Ovary (tissue), 9 donors: ENCODE measurements around the gene PKD1L1. TPM values are rescaled to one million over a fixed set of nuclear protein-coding genes. Genes with fewer than 3 reads are reported as not detected.

Experiments used
- DNase-seq, 5 donors: peaks; one replicate each; pipeline ENCODE4 v3.0.0-alpha.2; 2019 to 2020
- H3K27ac ChIP-seq, 2 donors: fragments of 200-600 bp; one replicate each; pipeline versions ENCODE4 v1.5.1 to v1.8.0; 2019 to 2022
- H3K27me3 ChIP-seq: fragments of 200-600 bp; one replicate; pipeline ENCODE4 v1.8.0; 2022
- H3K36me3 ChIP-seq: fragments of 200-600 bp; sonication (generic); one replicate; pipeline ENCODE4 v1.5.1; 2019
- H3K4me1 ChIP-seq: one replicate; pipeline ENCODE4 v1.8.1; 2013; ENCODE audit warnings: mild to moderate bottlenecking, moderate library complexity; ENCODE audit not compliant: insufficient read depth
- H3K4me3 ChIP-seq: fragments of 200-600 bp; sonication (generic); one replicate; pipeline ENCODE4 v1.5.1; 2017
- H3K9me3 ChIP-seq, 2 donors: fragments of 200-600 bp in 1 of 2; sonication (generic) in 1 of 2; one replicate each; pipeline versions ENCODE4 v1.5.1 to v1.8.1; 2013 to 2019; ENCODE audit warnings: mild to moderate bottlenecking in 1 of 2, moderate library complexity in 1 of 2
- EP300 ChIP-seq: sonication (generic); formaldehyde crosslinking; IDR thresholded peaks from one replicate; pipeline ENCODE4 v1.6.1; 2017; ENCODE audit warnings: antibody characterized with exemption
- POLR2A ChIP-seq: fragments of 450-650 bp; IDR thresholded peaks from one replicate; pipeline ENCODE4 v1.6.1; 2017; ENCODE audit warnings: antibody characterized with exemption, mild to moderate bottlenecking, moderate library complexity
- WGBS, 3 donors: extraction: QIAGEN DNeasy Blood & Tissue Kit in 1 of 3; methylation state at CpG; one replicate each; pipeline versions ENCODE4 v1.1.5 to v1.1.7; 2013 to 2017; 5-methylcytosine and 5-hydroxymethylcytosine counted together
- intact Hi-C, 4 donors: fragments of 100-400 bp; cut with DNase I; formaldehyde crosslinking; loops; one replicate each; pipeline versions ENCODE4 v1.11.0 to v1.15.1; 2022 to 2023
- polyA plus RNA-seq, 2 donors: library from polyadenylated mRNA; stranded (reverse); fragments of 200-250 nt in 1 of 2; fragments of 350-450 nt in 1 of 2; fragmentation: Illumina TruSeq in 1 of 2; extraction: RNeasy Lipid Tissue Mini Kit (QIAGEN cat#74804) in 1 of 2; gene quantifications; one replicate each; pipeline ENCODE4 v1.2.3, GENCODE V29; 2013 to 2014
- total RNA-seq, 7 donors: library from RNA; depleted of rRNA in 2 of 7; stranded (reverse); fragments of >200 nt in 2 of 7; fragmentation: NEBNext Ultra II Directional in 3 of 7; extraction: Animal tissue kit (Norgen Biotek cat#: 25700) in 3 of 7; gene quantifications; one replicate each; pipeline versions ENCODE4 v1.1.0 to v1.2.4, GENCODE V29; 2016 to 2023
- TF ChIP-seq, protein P1 (sequence below), 3 donors: fragments of 450-650 bp in 2 of 3; fragments of 200-600 bp in 1 of 3; IDR thresholded peaks; one replicate each; pipeline versions ENCODE4 v1.5.1 to v1.8.0; 2016 to 2022; ENCODE audit warnings: antibody characterized with exemption in 3 of 3, mild to moderate bottlenecking in 1 of 3
- donor health status: DM: no; HTN: no; CAD: no; lungs with moderate emphysema.
- donor health status: DM: no; HTN: no; CAD: no.
- donor health status: Bipolar disorder and iron deficiency.
- donor health status: DM: yes; HTN: yes; CAD: no.
- donor health status: DM: no; HTN: no; CAD: no.
- donor health status: DM: yes; HTN: yes; CAD: no.

PKD1L1 gene
- total and polyA plus RNA-seq, 9 donors: 0.11 to 0.48 (median 0.22) TPM

DNA sequence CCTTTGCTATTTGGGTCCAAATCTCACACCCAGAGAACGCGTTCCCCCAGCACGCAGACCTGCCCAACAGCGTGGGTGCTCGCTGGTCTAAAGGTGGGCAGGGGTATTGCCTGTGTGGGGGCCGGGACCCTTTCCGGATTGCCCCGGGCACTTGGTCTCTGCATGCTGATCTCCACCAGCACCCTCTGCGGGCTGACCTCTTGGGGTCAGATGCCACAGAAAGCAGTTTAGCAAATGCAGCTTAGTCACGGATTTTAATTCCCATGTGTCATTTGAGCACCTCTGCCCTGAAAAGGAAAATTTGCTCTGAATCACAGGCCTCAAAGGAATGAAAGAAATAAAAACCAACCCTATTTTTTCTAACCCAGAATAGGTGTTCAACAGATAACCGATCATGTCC is 46.7 kb downstream of the PKD1L1 start:
- Histone ChIP-seq H3K9me3 (no peaks in the 10 kb centered on the region), H3K27ac (no peak overlapping the region), H3K4me1 (no peaks in the 10 kb centered on the region), H3K27me3 (no peaks in the 10 kb centered on the region), H3K4me3 (no peak overlapping the region), H3K36me3 (no peaks in the 10 kb centered on the region)
- no peak for DNase-seq
- intact Hi-C loops: no loop called here
- TF ChIP-seq, protein P1, sequence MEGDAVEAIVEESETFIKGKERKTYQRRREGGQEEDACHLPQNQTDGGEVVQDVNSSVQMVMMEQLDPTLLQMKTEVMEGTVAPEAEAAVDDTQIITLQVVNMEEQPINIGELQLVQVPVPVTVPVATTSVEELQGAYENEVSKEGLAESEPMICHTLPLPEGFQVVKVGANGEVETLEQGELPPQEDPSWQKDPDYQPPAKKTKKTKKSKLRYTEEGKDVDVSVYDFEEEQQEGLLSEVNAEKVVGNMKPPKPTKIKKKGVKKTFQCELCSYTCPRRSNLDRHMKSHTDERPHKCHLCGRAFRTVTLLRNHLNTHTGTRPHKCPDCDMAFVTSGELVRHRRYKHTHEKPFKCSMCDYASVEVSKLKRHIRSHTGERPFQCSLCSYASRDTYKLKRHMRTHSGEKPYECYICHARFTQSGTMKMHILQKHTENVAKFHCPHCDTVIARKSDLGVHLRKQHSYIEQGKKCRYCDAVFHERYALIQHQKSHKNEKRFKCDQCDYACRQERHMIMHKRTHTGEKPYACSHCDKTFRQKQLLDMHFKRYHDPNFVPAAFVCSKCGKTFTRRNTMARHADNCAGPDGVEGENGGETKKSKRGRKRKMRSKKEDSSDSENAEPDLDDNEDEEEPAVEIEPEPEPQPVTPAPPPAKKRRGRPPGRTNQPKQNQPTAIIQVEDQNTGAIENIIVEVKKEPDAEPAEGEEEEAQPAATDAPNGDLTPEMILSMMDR (IDR thresholded peaks at IDR 0.05): no peak
- TF ChIP-seq EP300 (no peak), POLR2A (no peak)
- 87 to 89% (median 87%) methylated on average over 11 of the region's 11 CpGs for WGBS, 3 donors

DNA sequence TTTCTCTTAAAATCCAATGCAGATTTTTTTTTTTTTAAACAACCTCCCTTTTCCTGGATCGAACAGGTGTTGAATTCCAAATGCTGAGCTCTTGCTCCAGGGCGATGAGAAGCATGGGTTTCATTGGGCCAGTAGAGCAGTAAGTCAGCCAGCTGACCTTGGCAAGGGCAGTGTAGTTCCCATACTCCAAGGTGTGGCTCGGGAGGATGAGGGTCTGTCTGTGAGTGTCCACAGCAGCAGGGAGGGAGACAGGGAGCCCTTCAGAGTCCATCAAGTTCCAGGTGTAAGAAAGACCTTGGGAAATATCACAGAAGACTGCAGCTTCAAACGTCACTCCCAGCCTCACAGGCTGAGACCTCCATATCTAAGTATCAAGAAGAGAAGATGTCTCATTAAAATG is 50.4 kb downstream of the PKD1L1 start:
- no peaks in the 10 kb centered on the region for H3K9me3 ChIP-seq
- no peak for DNase-seq
- TF ChIP-seq POLR2A (no peak), EP300 (no peak)
- TF ChIP-seq, protein P1 (IDR thresholded peaks at IDR 0.05): no peak
- H3K27ac ChIP-seq: no peak overlapping the region
- no peak overlapping the region for H3K4me3 ChIP-seq
- no peaks in the 10 kb centered on the region for H3K36me3 ChIP-seq
- WGBS, 3 donors: 70 to 89% (median 76%) methylated on average over 4 of the region's 4 CpGs
- no peaks in the 10 kb centered on the region for H3K27me3 ChIP-seq
- intact Hi-C loops: no loop called here
- no peaks in the 10 kb centered on the region for H3K4me1 ChIP-seq

DNA sequence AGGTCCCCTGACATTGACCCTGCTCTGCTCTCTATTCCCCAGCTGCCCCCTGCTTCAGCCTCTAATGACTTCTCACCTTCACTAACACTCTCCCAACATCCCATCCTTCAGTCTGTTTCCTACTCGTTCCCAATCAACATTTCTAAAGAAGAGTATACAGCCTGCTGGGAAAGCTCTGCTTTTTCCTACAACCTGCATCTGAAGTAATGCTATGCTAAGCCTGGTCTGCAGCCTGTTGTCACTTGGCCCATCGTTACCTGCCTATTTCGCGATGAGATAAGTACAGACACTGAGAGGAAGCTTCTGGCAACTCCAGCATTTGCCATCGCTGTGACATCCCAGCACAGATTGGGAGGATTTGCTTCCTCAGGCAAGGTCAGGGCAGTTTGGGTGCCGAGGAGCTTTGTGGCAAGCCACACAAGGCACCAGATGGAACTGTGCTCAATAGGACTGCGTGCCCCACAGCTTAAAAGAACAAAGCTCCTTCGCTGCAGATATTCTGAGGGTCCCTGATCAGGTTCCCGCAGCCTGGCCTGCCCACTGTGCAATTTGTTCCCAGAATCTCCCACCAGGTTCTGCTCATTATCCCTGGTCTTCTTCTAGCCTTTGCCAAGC is 51.4 kb downstream of the PKD1L1 start:
- no peak for DNase-seq
- H3K9me3 ChIP-seq: no peaks in the 10 kb centered on the region
- intact Hi-C loops: no loop called here
- TF ChIP-seq EP300: no peak
- 68 to 75% (median 70%) methylated on average over 9 of the region's 9 CpGs for WGBS, 3 donors
- no peak overlapping the region for H3K4me3 ChIP-seq
- no peaks in the 10 kb centered on the region for H3K27me3 ChIP-seq
- no peaks in the 10 kb centered on the region for H3K4me1 ChIP-seq
- no peaks in the 10 kb centered on the region for H3K36me3 ChIP-seq
- H3K27ac ChIP-seq: no peak overlapping the region

DNA sequence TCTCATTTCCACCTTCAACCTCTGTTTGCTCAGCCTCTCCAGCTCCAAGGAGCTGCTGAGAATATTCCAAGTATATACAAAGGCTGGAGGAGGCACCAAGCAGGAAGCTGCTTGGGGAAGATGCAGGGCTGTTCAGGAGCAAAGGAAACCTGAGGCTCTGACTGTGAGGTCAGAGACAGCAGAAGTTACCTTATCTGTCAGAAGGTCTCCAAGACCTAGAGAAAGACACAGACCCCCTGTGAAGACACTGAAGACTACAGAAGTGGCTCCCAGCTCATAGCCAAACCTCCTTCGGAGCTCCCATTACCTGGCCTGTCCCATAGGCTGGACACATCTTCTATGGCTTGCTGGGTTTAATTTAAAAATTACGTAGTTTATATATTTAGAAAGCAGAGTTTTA is 53.2 kb downstream of the PKD1L1 start:
- WGBS, 3 donors: 73 to 80% (median 77%) methylated on average over 2 of the region's 2 CpGs
- H3K27me3 ChIP-seq: no peaks in the 10 kb centered on the region
- H3K36me3 ChIP-seq: no peaks in the 10 kb centered on the region
- TF ChIP-seq POLR2A: no peak
- TF ChIP-seq EP300: no peak
- TF ChIP-seq, protein P1 (IDR thresholded peaks at IDR 0.05): no peak
- no peaks in the 10 kb centered on the region for H3K4me1 ChIP-seq
- no peak overlapping the region for H3K27ac ChIP-seq
- intact Hi-C loops: no loop called here
- no peak for DNase-seq
- H3K9me3 ChIP-seq: no peaks in the 10 kb centered on the region
- H3K4me3 ChIP-seq: no peak overlapping the region

DNA sequence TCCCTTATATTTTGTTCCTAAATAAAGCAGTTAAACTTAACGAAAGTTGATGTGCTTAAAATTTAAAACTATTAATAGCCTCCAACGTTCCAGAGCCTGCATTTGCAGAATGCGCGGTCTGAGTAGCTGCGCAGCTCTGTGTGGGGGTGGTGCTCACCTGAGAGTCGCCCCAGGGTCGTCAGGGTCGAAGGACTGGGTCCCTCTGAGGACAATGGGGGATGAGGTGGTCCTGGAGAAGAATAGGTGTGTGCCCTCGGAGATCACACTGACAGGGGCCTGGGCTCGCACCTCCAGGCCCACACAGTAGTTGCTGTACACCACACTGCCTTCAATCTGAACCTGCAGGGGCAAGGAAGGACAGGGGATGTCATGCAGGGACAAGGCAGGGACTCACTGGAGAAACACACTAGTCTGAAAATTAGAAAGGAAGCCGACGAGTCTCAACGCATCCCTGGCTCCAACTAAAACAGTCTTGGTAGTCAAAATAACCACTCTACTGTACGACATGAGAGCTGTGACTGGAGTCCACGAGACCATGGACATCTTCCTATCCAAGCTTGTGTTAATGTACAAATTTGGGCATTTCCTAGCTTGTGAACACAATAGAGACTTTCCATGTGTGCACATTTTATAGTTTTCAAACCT is 54.4 kb downstream of the PKD1L1 start:
- Histone ChIP-seq H3K27ac (no peak overlapping the region), H3K27me3 (no peaks in the 10 kb centered on the region), H3K9me3 (no peaks in the 10 kb centered on the region), H3K4me3 (no peak overlapping the region), H3K36me3 (no peaks in the 10 kb centered on the region), H3K4me1 (no peaks in the 10 kb centered on the region)
- TF ChIP-seq EP300 (no peak), POLR2A (no peak)
- TF ChIP-seq, protein P1 (IDR thresholded peaks at IDR 0.05): no peak
- intact Hi-C loops: no loop called here
- WGBS, 3 donors: 65 to 76% (median 70%) methylated on average over 15 of the region's 15 CpGs
- DNase-seq: no peak
